ENCODE measurements around the gene NDUFV2.

Gene NDUFV2

DNA sequence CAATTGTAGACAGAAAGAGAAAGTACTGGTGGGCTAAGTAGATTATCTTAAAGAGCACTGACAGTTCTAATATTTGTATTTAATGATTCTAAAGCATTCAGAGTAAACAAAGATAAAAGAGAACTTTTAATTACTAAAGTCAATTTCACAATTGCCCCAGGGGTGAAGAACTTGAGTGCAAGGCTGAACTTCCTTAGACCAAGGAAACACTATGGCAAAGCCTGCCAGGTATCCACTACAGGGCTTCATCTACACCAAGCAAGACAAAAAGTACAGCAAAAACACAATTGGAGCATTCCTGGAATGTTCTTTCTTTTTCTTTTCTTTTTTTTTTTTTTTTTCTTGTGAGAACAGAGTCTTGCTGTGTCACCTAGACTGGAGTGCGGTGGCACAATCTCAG lies 46.9 kb upstream of the NDUFV2 start (continued):
- TF ChIP-seq, protein P1, sequence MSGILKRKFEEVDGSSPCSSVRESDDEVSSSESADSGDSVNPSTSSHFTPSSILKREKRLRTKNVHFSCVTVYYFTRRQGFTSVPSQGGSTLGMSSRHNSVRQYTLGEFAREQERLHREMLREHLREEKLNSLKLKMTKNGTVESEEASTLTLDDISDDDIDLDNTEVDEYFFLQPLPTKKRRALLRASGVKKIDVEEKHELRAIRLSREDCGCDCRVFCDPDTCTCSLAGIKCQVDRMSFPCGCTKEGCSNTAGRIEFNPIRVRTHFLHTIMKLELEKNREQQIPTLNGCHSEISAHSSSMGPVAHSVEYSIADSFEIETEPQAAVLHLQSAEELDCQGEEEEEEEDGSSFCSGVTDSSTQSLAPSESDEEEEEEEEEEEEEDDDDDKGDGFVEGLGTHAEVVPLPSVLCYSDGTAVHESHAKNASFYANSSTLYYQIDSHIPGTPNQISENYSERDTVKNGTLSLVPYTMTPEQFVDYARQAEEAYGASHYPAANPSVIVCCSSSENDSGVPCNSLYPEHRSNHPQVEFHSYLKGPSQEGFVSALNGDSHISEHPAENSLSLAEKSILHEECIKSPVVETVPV (CRISPR knock-in tag; IDR thresholded peaks at IDR 0.05), result no peak

DNA sequence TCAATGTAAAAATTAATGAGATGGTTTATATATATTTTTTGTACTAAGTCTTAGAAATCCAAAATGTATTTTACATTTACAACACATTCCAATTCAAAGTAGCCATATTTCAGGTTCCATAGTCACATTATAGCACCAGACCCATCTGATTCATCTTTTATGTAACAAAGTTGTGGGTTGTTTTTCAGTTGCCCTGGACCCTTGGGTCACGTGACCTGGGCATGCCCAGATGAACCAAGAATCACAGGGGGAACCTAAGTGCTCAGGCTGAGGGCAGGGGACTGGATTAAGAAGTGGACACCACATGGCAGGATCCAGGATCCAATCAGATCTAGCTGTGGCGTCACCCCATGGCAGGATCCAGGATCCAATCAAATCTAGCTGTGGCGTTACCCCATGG lies 44.9 kb upstream of the NDUFV2 start:
- ATAC-seq, result no peak
- TF ChIP-seq TOX (CRISPR knock-in tag; IDR thresholded peaks at IDR 0.05; ENCODE audit: borderline replicate concordance) (no peak), ZC3H10 (CRISPR knock-in tag; IDR thresholded peaks at IDR 0.05) (no peak), CSDC2 (CRISPR knock-in tag; IDR thresholded peaks at IDR 0.05) (no peak), PPARA (CRISPR knock-in tag; IDR thresholded peaks at IDR 0.05; ENCODE audit: borderline replicate concordance) (no peak), ESRRG (CRISPR knock-in tag; IDR thresholded peaks at IDR 0.05) (no peak), ZFP3 (CRISPR knock-in tag; IDR thresholded peaks at IDR 0.05) (no peak), ZNF8 (CRISPR knock-in tag; IDR thresholded peaks at IDR 0.05) (no peak), BACH2 (CRISPR knock-in tag; IDR thresholded peaks at IDR 0.05; ENCODE audit: borderline replicate concordance) (no peak), TCF4 (CRISPR knock-in tag; IDR thresholded peaks at IDR 0.05; ENCODE audit: borderline replicate concordance) (no peak), ZFP30 (CRISPR knock-in tag; IDR thresholded peaks at IDR 0.05) (no peak), RARB (CRISPR knock-in tag; IDR thresholded peaks at IDR 0.05) (no peak), ZNF565 (CRISPR knock-in tag; conservative IDR thresholded peaks at IDR 0.05; ENCODE audit: low read depth) (no peak), ISL1 (CRISPR knock-in tag; IDR thresholded peaks at IDR 0.05) (no peak)
- TF ChIP-seq, protein P2, sequence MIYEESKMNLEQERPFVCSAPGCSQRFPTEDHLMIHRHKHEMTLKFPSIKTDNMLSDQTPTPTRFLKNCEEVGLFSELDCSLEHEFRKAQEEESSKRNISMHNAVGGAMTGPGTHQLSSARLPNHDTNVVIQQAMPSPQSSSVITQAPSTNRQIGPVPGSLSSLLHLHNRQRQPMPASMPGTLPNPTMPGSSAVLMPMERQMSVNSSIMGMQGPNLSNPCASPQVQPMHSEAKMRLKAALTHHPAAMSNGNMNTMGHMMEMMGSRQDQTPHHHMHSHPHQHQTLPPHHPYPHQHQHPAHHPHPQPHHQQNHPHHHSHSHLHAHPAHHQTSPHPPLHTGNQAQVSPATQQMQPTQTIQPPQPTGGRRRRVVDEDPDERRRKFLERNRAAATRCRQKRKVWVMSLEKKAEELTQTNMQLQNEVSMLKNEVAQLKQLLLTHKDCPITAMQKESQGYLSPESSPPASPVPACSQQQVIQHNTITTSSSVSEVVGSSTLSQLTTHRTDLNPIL (CRISPR knock-in tag; IDR thresholded peaks at IDR 0.05; ENCODE audit: low read depth), result no peak
- TF ChIP-seq, protein P3, sequence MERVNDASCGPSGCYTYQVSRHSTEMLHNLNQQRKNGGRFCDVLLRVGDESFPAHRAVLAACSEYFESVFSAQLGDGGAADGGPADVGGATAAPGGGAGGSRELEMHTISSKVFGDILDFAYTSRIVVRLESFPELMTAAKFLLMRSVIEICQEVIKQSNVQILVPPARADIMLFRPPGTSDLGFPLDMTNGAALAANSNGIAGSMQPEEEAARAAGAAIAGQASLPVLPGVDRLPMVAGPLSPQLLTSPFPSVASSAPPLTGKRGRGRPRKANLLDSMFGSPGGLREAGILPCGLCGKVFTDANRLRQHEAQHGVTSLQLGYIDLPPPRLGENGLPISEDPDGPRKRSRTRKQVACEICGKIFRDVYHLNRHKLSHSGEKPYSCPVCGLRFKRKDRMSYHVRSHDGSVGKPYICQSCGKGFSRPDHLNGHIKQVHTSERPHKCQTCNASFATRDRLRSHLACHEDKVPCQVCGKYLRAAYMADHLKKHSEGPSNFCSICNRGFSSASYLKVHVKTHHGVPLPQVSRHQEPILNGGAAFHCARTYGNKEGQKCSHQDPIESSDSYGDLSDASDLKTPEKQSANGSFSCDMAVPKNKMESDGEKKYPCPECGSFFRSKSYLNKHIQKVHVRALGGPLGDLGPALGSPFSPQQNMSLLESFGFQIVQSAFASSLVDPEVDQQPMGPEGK (CRISPR knock-in tag; IDR thresholded peaks at IDR 0.05; ENCODE audit: borderline replicate concordance), result no peak
- TF ChIP-seq, protein P4, sequence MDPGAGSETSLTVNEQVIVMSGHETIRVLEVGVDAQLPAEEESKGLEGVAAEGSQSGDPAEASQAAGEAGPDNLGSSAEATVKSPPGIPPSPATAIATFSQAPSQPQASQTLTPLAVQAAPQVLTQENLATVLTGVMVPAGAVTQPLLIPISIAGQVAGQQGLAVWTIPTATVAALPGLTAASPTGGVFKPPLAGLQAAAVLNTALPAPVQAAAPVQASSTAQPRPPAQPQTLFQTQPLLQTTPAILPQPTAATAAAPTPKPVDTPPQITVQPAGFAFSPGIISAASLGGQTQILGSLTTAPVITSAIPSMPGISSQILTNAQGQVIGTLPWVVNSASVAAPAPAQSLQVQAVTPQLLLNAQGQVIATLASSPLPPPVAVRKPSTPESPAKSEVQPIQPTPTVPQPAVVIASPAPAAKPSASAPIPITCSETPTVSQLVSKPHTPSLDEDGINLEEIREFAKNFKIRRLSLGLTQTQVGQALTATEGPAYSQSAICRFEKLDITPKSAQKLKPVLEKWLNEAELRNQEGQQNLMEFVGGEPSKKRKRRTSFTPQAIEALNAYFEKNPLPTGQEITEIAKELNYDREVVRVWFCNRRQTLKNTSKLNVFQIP (CRISPR knock-in tag; IDR thresholded peaks at IDR 0.05; ENCODE audit: borderline replicate concordance, low read depth), result no peak
- TF ChIP-seq, protein P1 (CRISPR knock-in tag; IDR thresholded peaks at IDR 0.05), result no peak

DNA sequence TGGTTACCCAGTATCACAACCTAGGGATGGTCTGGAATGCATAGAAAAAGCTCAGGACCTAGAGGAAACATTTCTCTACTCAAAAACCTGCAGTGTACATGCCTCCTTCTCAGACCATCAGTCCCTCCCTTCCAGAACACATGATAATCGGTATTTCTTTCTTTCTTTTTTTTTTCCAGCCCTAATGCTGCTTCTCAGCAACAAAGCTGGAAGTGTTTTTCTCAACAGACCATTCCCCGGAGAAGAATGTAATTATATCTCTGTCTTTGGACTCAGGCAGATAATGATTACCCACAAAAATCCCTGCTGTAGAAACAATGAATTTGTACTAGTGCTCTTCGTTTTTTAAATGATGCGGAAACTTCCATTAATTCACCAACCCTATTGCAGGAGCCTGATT lies 44.1 kb upstream of the NDUFV2 start:
- TF ChIP-seq SNAI2 (CRISPR knock-in tag; IDR thresholded peaks at IDR 0.05) (no peak), ARNTL (CRISPR knock-in tag; IDR thresholded peaks at IDR 0.05; ENCODE audit: borderline replicate concordance, low read depth) (no peak), BACH2 (CRISPR knock-in tag; IDR thresholded peaks at IDR 0.05; ENCODE audit: borderline replicate concordance) (no peak), ZFP30 (CRISPR knock-in tag; IDR thresholded peaks at IDR 0.05) (no peak), GLIS3 (CRISPR knock-in tag; IDR thresholded peaks at IDR 0.05) (no peak)
- TF ChIP-seq, protein P4 (CRISPR knock-in tag; IDR thresholded peaks at IDR 0.05; ENCODE audit: borderline replicate concordance, low read depth), result no peak
- TF ChIP-seq, protein P2 (CRISPR knock-in tag; IDR thresholded peaks at IDR 0.05; ENCODE audit: low read depth), result no peak
- TF ChIP-seq, protein P1 (CRISPR knock-in tag; IDR thresholded peaks at IDR 0.05), result no peak
- no peak; the same call in 1 of the 3 replicates for ATAC-seq
